GM18517 (cell line): ENCODE data around the gene BCAS3.

Experiments used
- ATAC-seq: cut with Tn5 transposase; IDR thresholded peaks from one replicate; pipeline ENCODE4 v1.9.1; 2021; ENCODE audit warnings: mild to moderate bottlenecking, moderate library complexity; ENCODE audit not compliant: unreplicated experiment

The BCAS3 gene

GRCh38 chr17:61387511-61388305, 710.1 kb downstream of the BCAS3 start:
- no peak for ATAC-seq

- no peak for ATAC-seq
These were observed 711.1 kb downstream of the BCAS3 start for GRCh38 chr17:61388561-61389356.

GRCh38 chr17:61389670-61390478, 712.2 kb downstream of the BCAS3 start:
- no peak for ATAC-seq

- ATAC-seq: no peak
These were observed 712.8 kb downstream of the BCAS3 start for GRCh38 chr17:61390479-61390791.

- ATAC-seq: no peak
These were observed 714.1 kb downstream of the BCAS3 start for GRCh38 chr17:61391595-61392291.

GRCh38 chr17:61392679-61393078, 715.0 kb downstream of the BCAS3 start:
- ATAC-seq: no peak

GRCh38 chr17:61393550-61393903, 715.9 kb downstream of the BCAS3 start:
- no peak for ATAC-seq

- ATAC-seq: no peak
These were observed 716.4 kb downstream of the BCAS3 start for GRCh38 chr17:61393904-61394629.

GRCh38 chr17:61394630-61395408, 717.2 kb downstream of the BCAS3 start:
- ATAC-seq: no peak

- ATAC-seq: no peak
These were observed 717.8 kb downstream of the BCAS3 start for GRCh38 chr17:61395409-61395982.

- ATAC-seq: no peak
These were observed 718.4 kb downstream of the BCAS3 start for GRCh38 chr17:61395983-61396585.

GRCh38 chr17:61396586-61397085, 719.0 kb downstream of the BCAS3 start:
- ATAC-seq: no peak

- ATAC-seq: no peak
These were observed 719.6 kb downstream of the BCAS3 start for GRCh38 chr17:61397086-61397842.

GRCh38 chr17:61398721-61399130, 721.1 kb downstream of the BCAS3 start:
- no peak for ATAC-seq

- no peak for ATAC-seq
These were observed 721.7 kb downstream of the BCAS3 start, which contains the start of gene TBX2 for GRCh38 chr17:61399131-61400065. Gene TBX2, plus strand, starts transcription at chr17:61399843. Its CDS starts 334 bp downstream, at chr17:61400177.

GRCh38 chr17:61400066-61400716, 722.5 kb downstream of the BCAS3 start:
- no peak for ATAC-seq
